Neuronal stem cell (in vitro differentiated cells): ENCODE data around the gene DMRTA2.
A peak's percentile ranks its signal among the peaks of the same experiment; 100 is the strongest.

ENCODE experiments used
- DNase-seq: peaks from one replicate; pipeline ENCODE4 v3.0.0-alpha.2; 2013; ENCODE audit warnings: low spot score
- H2AFZ ChIP-seq: one replicate; pipeline ENCODE4 v1.6.1; 2013; ENCODE audit warnings: mild to moderate bottlenecking, low read length, inconsistent platforms
- H2AK5ac ChIP-seq: 2 replicates; pipeline ENCODE4 v1.6.1; 2013; ENCODE audit warnings: low read depth, mild to moderate bottlenecking, inconsistent platforms, low read length, moderate library complexity, mixed read lengths
- H2BK120ac ChIP-seq: 2 replicates; pipeline ENCODE4 v1.6.1; 2013; ENCODE audit warnings: low read depth, mild to moderate bottlenecking, inconsistent platforms, low read length, moderate library complexity, mixed read lengths
- H2BK12ac ChIP-seq: one replicate; pipeline ENCODE4 v1.6.1; 2013; ENCODE audit warnings: low read length, inconsistent platforms
- H2BK15ac ChIP-seq: 2 replicates; pipeline ENCODE4 v1.6.1; 2013; ENCODE audit warnings: mild to moderate bottlenecking, low read length, inconsistent platforms, mixed read lengths
- H2BK5ac ChIP-seq: one replicate; pipeline ENCODE4 v1.6.1; 2013; ENCODE audit warnings: inconsistent platforms, mild to moderate bottlenecking, low read length, moderate library complexity
- H3K14ac ChIP-seq: one replicate; pipeline ENCODE4 v1.6.1; 2013; ENCODE audit warnings: low read length, inconsistent platforms
- H3K18ac ChIP-seq: 2 replicates; pipeline ENCODE4 v1.6.1; 2013; ENCODE audit warnings: low read length, inconsistent platforms
- H3K23ac ChIP-seq: 2 replicates; pipeline ENCODE4 v1.6.1; 2013; ENCODE audit warnings: low read depth, mild to moderate bottlenecking, mixed read lengths, low read length, inconsistent platforms; ENCODE audit not compliant: poor library complexity
- H3K27ac ChIP-seq: replicated peaks from 3 replicates; pipeline ENCODE4 v1.5.1; 2013; ENCODE audit warnings: low read length, inconsistent platforms
- H3K27me3 ChIP-seq, 3 experiments: 2 replicates each; pipeline ENCODE4 v1.6.1; 2013; ENCODE audit warnings: low read length in 3 of 3, mild to moderate bottlenecking in 2 of 3, inconsistent platforms in 1 of 3, low read depth in 1 of 3, mixed read lengths in 1 of 3, moderate library complexity in 1 of 3; ENCODE audit not compliant: control insufficient read depth in 3 of 3, insufficient read depth in 3 of 3
- H3K36me3 ChIP-seq, 2 donors: replicated peaks in 1 of 2; 2 replicates each; pipeline ENCODE4 v1.6.1; 2013; ENCODE audit warnings: low read length in 2 of 2; ENCODE audit not compliant: control insufficient read depth in 2 of 2, insufficient read depth in 2 of 2
- H3K4ac ChIP-seq: 2 replicates; pipeline ENCODE4 v1.6.1; 2013; ENCODE audit warnings: inconsistent platforms, mild to moderate bottlenecking, low read length, moderate library complexity
- H3K4me1 ChIP-seq, 2 donors: 1 replicate in 1 of 2; 2 replicates in 1 of 2; pipeline ENCODE4 v1.6.1; 2013; ENCODE audit warnings: low read length in 2 of 2, low read depth in 1 of 2; ENCODE audit not compliant: control insufficient read depth in 2 of 2, insufficient read depth in 1 of 2
- H3K4me2 ChIP-seq: one replicate; pipeline ENCODE4 v1.6.1; 2013; ENCODE audit warnings: mild to moderate bottlenecking, low read length, inconsistent platforms; ENCODE audit not compliant: insufficient read depth, poor library complexity, severe bottlenecking
- H3K4me3 ChIP-seq, 2 donors: 2 replicates each; pipeline ENCODE4 v1.5.1; 2013; ENCODE audit warnings: low read length in 2 of 2, mild to moderate bottlenecking in 2 of 2, inconsistent platforms in 1 of 2, moderate library complexity in 1 of 2
- H3K79me1 ChIP-seq: one replicate; pipeline ENCODE4 v1.6.1; 2013; ENCODE audit warnings: low read depth, mild to moderate bottlenecking, inconsistent platforms, low read length, moderate library complexity
- H3K9ac ChIP-seq: one replicate; pipeline ENCODE4 v1.6.1; 2013; ENCODE audit warnings: mild to moderate bottlenecking, low read depth, low read length, inconsistent platforms; ENCODE audit not compliant: poor library complexity
- H3K9me3 ChIP-seq, 2 donors: replicated peaks in 1 of 2; 2 replicates each; pipeline versions ENCODE3 to v1.6.1; 2013; ENCODE audit warnings: low read length in 2 of 2, mild to moderate bottlenecking in 2 of 2, inconsistent platforms in 1 of 2, low read depth in 1 of 2, mixed read lengths in 1 of 2, moderate library complexity in 1 of 2; ENCODE audit not compliant: control insufficient read depth in 2 of 2, insufficient read depth in 1 of 2
- H4K8ac ChIP-seq: one replicate; pipeline ENCODE4 v1.6.1; 2013; ENCODE audit warnings: low read depth, mild to moderate bottlenecking, inconsistent platforms, low read length, moderate library complexity
- H4K91ac ChIP-seq: one replicate; pipeline ENCODE4 v1.6.1; 2013; ENCODE audit warnings: low read length, low read depth, mild to moderate bottlenecking, inconsistent platforms; ENCODE audit not compliant: poor library complexity
- WGBS, 2 donors: extraction: QIAGEN DNeasy Blood & Tissue Kit; methylation state at CpG; one replicate each; pipeline ENCODE4 v1.1.7; 2013; ENCODE audit warnings: missing lambda C conversion rate in 2 of 2, mixed read lengths in 1 of 2; ENCODE audit not compliant: insufficient read length in 2 of 2, insufficient replicate concordance in 1 of 2; ENCODE audit errors: extremely low coverage in 2 of 2; 5-methylcytosine and 5-hydroxymethylcytosine counted together

The DMRTA2 gene

GRCh38 chr1:50430010-50430405 lies 6.8 kb upstream of the DMRTA2 start:
- H3K14ac ChIP-seq = no peak overlapping the region
- H2BK15ac ChIP-seq = no peak overlapping the region
- H2AK5ac ChIP-seq = no peak overlapping the region
- no peak overlapping the region for H3K23ac ChIP-seq
- peak overlapping the region in 1 of 2 donors; percentile 1 for H3K4me3 ChIP-seq
- H3K79me1 ChIP-seq = no peaks in the 10 kb centered on the region
- H3K27ac ChIP-seq = no peak overlapping the region
- no peak overlapping the region for H3K18ac ChIP-seq
- H2BK12ac ChIP-seq = no peak overlapping the region
- H4K91ac ChIP-seq = no peak overlapping the region
- peaks cover 4 to 5% of the 10 kb centered on the region in 2 donors for H3K4me1 ChIP-seq
- no peak overlapping the region for H4K8ac ChIP-seq
- no peak overlapping the region for H3K4ac ChIP-seq
- peaks cover 0 to 6% of the 10 kb centered on the region in 2 donors for H3K9me3 ChIP-seq
- H3K9ac ChIP-seq = no peak overlapping the region
- no peak overlapping the region for H2BK120ac ChIP-seq
- no peaks in the 10 kb centered on the region for H3K36me3 ChIP-seq
- WGBS, 2 donors = no CpG with 5 or more reads among the region's 5 CpGs
- DNase-seq = no peak
- H3K27me3 ChIP-seq = peaks cover 41 to 78% (median 67%) of the 10 kb centered on the region in 3 experiments
- no peak overlapping the region for H2BK5ac ChIP-seq
- no peak overlapping the region for H3K4me2 ChIP-seq
- H2AFZ ChIP-seq = no peak overlapping the region

GRCh38 chr1:50427818-50428779 lies 4.9 kb upstream of the DMRTA2 start:
- H4K8ac ChIP-seq = no peak overlapping the region
- H4K91ac ChIP-seq = no peak overlapping the region
- H3K4me3 ChIP-seq = no peak overlapping the region
- H2AK5ac ChIP-seq = no peak overlapping the region
- peak overlapping the region; percentile 40 for H3K18ac ChIP-seq
- no CpG with 5 or more reads among the region's 35 CpGs for WGBS, 2 donors
- H3K9ac ChIP-seq = no peak overlapping the region
- no peak overlapping the region for H3K27ac ChIP-seq
- H3K9me3 ChIP-seq = peaks cover 0 to 6% of the 10 kb centered on the region in 2 donors
- no peaks in the 10 kb centered on the region for H3K36me3 ChIP-seq
- H3K4me1 ChIP-seq = peaks cover 4 to 5% of the 10 kb centered on the region in 2 donors
- H3K27me3 ChIP-seq = peaks cover 47 to 97% (median 84%) of the 10 kb centered on the region in 3 experiments
- no peak overlapping the region for H2BK15ac ChIP-seq
- H3K23ac ChIP-seq = no peak overlapping the region
- H2BK12ac ChIP-seq = no peak overlapping the region
- peak; percentile 59 for DNase-seq
- peak overlapping the region; percentile 75 for H2AFZ ChIP-seq
- no peaks in the 10 kb centered on the region for H3K79me1 ChIP-seq
- no peak overlapping the region for H2BK5ac ChIP-seq
- H3K14ac ChIP-seq = no peak overlapping the region
- H2BK120ac ChIP-seq = no peak overlapping the region
- no peak overlapping the region for H3K4ac ChIP-seq
- peak overlapping the region; percentile 61 for H3K4me2 ChIP-seq

- no peak overlapping the region for H3K27ac ChIP-seq
- no peaks in the 10 kb centered on the region for H3K79me1 ChIP-seq
- H3K4me1 ChIP-seq = peaks cover 8 to 9% of the 10 kb centered on the region in 2 donors
- peaks cover 56 to 100% (median 90%) of the 10 kb centered on the region in 3 experiments for H3K27me3 ChIP-seq
- H3K9ac ChIP-seq = no peak overlapping the region
- H3K9me3 ChIP-seq = peaks cover 0 to 6% of the 10 kb centered on the region in 2 donors
- H3K36me3 ChIP-seq = no peaks in the 10 kb centered on the region
- H3K23ac ChIP-seq = no peak overlapping the region
- no peak overlapping the region for H2AK5ac ChIP-seq
- peak overlapping the region; percentile 61 for H3K4me2 ChIP-seq
- H3K4ac ChIP-seq = no peak overlapping the region
- H4K91ac ChIP-seq = no peak overlapping the region
- WGBS, 2 donors = no CpG with 5 or more reads among the region's 44 CpGs
- DNase-seq = peak; percentile 48
- H2BK120ac ChIP-seq = no peak overlapping the region
- peak overlapping the region; percentile 30 for H2BK15ac ChIP-seq
- H2AFZ ChIP-seq = peak overlapping the region; percentile 75
- no peak overlapping the region for H3K14ac ChIP-seq
- H4K8ac ChIP-seq = no peak overlapping the region
- no peak overlapping the region for H3K4me3 ChIP-seq
- H2BK5ac ChIP-seq = no peak overlapping the region
- H3K18ac ChIP-seq = peak overlapping the region; percentile 40
- H2BK12ac ChIP-seq = no peak overlapping the region
Observed at GRCh38 chr1:50427086-50427817, 4.0 kb upstream of the DMRTA2 start.

GRCh38 chr1:50426702-50427085 lies 3.5 kb upstream of the DMRTA2 start:
- no peaks in the 10 kb centered on the region for H3K79me1 ChIP-seq
- no peak overlapping the region for H2BK120ac ChIP-seq
- no peak overlapping the region for H2BK12ac ChIP-seq
- H2BK5ac ChIP-seq = no peak overlapping the region
- no peak overlapping the region for H2AFZ ChIP-seq
- H4K91ac ChIP-seq = no peak overlapping the region
- H3K4me2 ChIP-seq = no peak overlapping the region
- H3K4me3 ChIP-seq = no peak overlapping the region
- H3K4ac ChIP-seq = no peak overlapping the region
- H4K8ac ChIP-seq = no peak overlapping the region
- H3K18ac ChIP-seq = peak overlapping the region; percentile 9
- H3K9ac ChIP-seq = no peak overlapping the region
- H3K36me3 ChIP-seq = no peaks in the 10 kb centered on the region
- H2AK5ac ChIP-seq = no peak overlapping the region
- peaks cover 0 to 6% of the 10 kb centered on the region in 2 donors for H3K9me3 ChIP-seq
- H3K4me1 ChIP-seq = peaks cover 8 to 9% of the 10 kb centered on the region in 2 donors
- WGBS, 2 donors = no CpG with 5 or more reads among the region's 28 CpGs
- no peak for DNase-seq
- no peak overlapping the region for H3K14ac ChIP-seq
- H3K27me3 ChIP-seq = peaks cover 61 to 100% (median 90%) of the 10 kb centered on the region in 3 experiments
- no peak overlapping the region for H3K27ac ChIP-seq
- H3K23ac ChIP-seq = no peak overlapping the region
- H2BK15ac ChIP-seq = peak overlapping the region; percentile 30
